Measurements from ENCODE around the gene CST9L.
A peak's percentile ranks its signal among the peaks of the same experiment; 100 is the strongest.

Gene CST9L

GRCh38 chr20:23608251-23608846 is 40.1 kb upstream of the CST9L start:
- Histone ChIP-seq H3K4me3 (ENCODE audit: low read depth in 1 of 2, low read length in 1 of 2) (no peak overlapping the region), H3K9me3 (no peaks in the 10 kb centered on the region), H3K27me3 (no peaks in the 10 kb centered on the region), H3K4me1 (ENCODE audit: control insufficient read depth in 1 of 2, insufficient read depth in 1 of 2, low read depth in 1 of 2, low read length in 1 of 2) (no peaks in the 10 kb centered on the region), H3K27ac (no peak overlapping the region), H3K36me3 (no peaks in the 10 kb centered on the region)
- TF ChIP-seq, protein P1, sequence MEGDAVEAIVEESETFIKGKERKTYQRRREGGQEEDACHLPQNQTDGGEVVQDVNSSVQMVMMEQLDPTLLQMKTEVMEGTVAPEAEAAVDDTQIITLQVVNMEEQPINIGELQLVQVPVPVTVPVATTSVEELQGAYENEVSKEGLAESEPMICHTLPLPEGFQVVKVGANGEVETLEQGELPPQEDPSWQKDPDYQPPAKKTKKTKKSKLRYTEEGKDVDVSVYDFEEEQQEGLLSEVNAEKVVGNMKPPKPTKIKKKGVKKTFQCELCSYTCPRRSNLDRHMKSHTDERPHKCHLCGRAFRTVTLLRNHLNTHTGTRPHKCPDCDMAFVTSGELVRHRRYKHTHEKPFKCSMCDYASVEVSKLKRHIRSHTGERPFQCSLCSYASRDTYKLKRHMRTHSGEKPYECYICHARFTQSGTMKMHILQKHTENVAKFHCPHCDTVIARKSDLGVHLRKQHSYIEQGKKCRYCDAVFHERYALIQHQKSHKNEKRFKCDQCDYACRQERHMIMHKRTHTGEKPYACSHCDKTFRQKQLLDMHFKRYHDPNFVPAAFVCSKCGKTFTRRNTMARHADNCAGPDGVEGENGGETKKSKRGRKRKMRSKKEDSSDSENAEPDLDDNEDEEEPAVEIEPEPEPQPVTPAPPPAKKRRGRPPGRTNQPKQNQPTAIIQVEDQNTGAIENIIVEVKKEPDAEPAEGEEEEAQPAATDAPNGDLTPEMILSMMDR (IDR thresholded peaks at IDR 0.05), result no peak

DNA sequence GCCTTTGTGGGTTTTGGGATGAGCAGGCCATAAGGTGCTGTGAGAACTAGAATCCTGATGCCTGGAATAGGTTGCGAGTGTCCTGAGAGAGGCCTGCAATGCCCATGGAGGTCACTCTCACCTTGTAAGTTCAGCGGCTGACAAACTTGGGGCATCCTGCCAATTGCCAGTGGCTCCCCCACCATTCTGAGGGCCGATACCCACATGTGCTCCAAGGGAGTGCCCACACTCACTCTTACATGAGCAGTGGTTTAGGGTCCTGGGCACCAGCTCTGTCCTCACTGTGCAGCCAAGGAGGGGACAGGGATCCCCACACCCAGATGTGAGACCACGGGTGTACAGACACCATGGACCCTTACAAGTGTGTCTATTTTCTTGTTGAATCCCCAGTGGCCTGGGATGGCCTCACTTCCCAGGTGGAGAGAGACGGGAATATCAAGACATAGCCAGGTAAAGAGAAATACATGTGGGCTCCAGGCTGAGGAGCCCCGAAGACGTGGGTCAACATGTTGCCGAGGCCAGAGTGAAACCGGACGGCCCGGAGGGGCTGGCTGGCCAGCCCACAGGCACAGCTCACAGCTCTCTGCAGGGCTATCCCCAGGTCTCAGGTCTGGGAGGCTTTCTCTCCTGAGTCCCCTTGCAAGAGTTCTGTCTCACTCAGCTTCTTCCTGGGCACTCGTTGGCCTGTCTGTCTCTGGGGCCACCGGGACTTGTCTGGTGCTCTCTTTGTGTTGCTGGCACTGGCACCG is 39.4 kb upstream of the CST9L start:
- H3K27ac ChIP-seq, result no peak overlapping the region
- TF ChIP-seq, protein P1 (IDR thresholded peaks at IDR 0.05), result no peak
- H3K4me1 ChIP-seq (ENCODE audit: control insufficient read depth in 1 of 2, insufficient read depth in 1 of 2, low read depth in 1 of 2, low read length in 1 of 2), result no peaks in the 10 kb centered on the region
- H3K36me3 ChIP-seq, result no peaks in the 10 kb centered on the region
- peaks cover 3% of the 10 kb centered on the region for H3K27me3 ChIP-seq
- H3K4me3 ChIP-seq (ENCODE audit: low read depth in 1 of 2, low read length in 1 of 2), result no peak overlapping the region
- no peaks in the 10 kb centered on the region for H3K9me3 ChIP-seq

- H3K27me3 ChIP-seq, result peaks cover 3% of the 10 kb centered on the region
Measured at GRCh38 chr20:23606652-23607049, 38.4 kb upstream of the CST9L start.

DNA sequence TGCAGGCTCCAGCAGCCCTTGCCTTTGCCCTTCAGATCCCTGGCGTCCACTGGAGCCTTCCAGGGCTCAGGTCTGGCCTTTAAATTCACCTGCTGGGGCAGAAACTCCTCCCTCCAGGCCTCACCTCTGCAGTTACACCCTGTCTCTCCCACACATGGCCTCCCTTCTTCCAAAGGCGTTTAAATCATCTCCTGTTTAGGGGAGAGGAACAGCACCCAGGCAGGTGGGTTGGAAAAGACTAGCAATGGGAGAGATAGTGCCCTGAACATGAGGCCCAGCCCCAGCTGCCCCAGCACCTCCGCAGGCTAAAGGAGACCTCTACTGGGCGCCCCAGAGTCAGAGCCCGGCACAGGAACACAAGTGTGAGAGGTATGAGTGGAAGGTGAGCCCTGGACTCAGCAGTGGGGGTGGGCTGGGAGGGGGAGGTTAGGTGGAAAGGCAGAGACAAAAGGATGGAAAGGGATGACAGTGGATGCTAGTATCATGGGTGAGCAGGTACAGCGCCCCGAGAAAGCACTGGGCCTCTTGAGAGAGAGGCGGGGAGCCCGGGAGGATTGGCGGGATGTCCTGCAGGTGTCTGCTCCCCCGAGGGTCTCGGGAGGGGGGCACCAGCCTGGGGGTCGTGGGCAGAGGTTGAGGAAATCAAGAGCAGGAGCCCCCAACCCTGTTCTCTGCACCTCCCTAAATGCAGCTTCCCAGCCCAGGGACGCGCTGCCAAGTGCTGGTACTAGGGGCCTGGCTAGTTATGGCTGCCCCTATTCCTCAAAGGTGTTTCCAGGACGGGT is 37.8 kb upstream of the CST9L start, which contains the start of gene CST9:
Gene CST9 (minus strand): TSS at position 51 of the 785 bp plus-strand sequence. CDS start 53 bp downstream, outside the sequence.
- Histone ChIP-seq H3K36me3 (no peaks in the 10 kb centered on the region), H3K27me3 (peaks cover 3% of the 10 kb centered on the region), H3K4me3 (ENCODE audit: low read depth in 1 of 2, low read length in 1 of 2) (no peak within 1 kb of the TSS), H3K9me3 (no peaks in the 10 kb centered on the region), H3K27ac (no peak within 1 kb of the TSS), H3K4me1 (ENCODE audit: control insufficient read depth in 1 of 2, insufficient read depth in 1 of 2, low read depth in 1 of 2, low read length in 1 of 2) (no peaks in the 10 kb centered on the region)
- TF ChIP-seq, protein P1 (IDR thresholded peaks at IDR 0.05), result no peak

More at GRCh38 chr20:23606652-23607049, 38.4 kb upstream of the CST9L start:
- Histone ChIP-seq H3K36me3 (no peaks in the 10 kb centered on the region), H3K4me1 (ENCODE audit: control insufficient read depth in 1 of 2, insufficient read depth in 1 of 2, low read depth in 1 of 2, low read length in 1 of 2) (no peaks in the 10 kb centered on the region), H3K27ac (no peak overlapping the region), H3K9me3 (no peaks in the 10 kb centered on the region), H3K4me3 (ENCODE audit: low read depth in 1 of 2, low read length in 1 of 2) (no peak overlapping the region)
- TF ChIP-seq, protein P1 (IDR thresholded peaks at IDR 0.05), result peak; percentile 50

GRCh38 chr20:23604306-23604705 is 36.0 kb upstream of the CST9L start:
- peaks cover 3% of the 10 kb centered on the region for H3K27me3 ChIP-seq
- H3K4me3 ChIP-seq (ENCODE audit: low read depth in 1 of 2, low read length in 1 of 2), result no peak overlapping the region
- no peaks in the 10 kb centered on the region for H3K36me3 ChIP-seq
- no peaks in the 10 kb centered on the region for H3K4me1 ChIP-seq (ENCODE audit: control insufficient read depth in 1 of 2, insufficient read depth in 1 of 2, low read depth in 1 of 2, low read length in 1 of 2)
- TF ChIP-seq, protein P1 (IDR thresholded peaks at IDR 0.05), result no peak
- H3K27ac ChIP-seq, result no peak overlapping the region
- H3K9me3 ChIP-seq, result no peaks in the 10 kb centered on the region

Measured in neutrophil (primary cell).